ENCODE measurements around the gene ZNF827. TPM values are rescaled to one million over a fixed set of nuclear protein-coding genes. Genes with fewer than 3 reads are reported as not detected.

ZNF827 gene
- total RNA-seq, 1 experiment from 2014 or later: 9.8 TPM

DNA sequence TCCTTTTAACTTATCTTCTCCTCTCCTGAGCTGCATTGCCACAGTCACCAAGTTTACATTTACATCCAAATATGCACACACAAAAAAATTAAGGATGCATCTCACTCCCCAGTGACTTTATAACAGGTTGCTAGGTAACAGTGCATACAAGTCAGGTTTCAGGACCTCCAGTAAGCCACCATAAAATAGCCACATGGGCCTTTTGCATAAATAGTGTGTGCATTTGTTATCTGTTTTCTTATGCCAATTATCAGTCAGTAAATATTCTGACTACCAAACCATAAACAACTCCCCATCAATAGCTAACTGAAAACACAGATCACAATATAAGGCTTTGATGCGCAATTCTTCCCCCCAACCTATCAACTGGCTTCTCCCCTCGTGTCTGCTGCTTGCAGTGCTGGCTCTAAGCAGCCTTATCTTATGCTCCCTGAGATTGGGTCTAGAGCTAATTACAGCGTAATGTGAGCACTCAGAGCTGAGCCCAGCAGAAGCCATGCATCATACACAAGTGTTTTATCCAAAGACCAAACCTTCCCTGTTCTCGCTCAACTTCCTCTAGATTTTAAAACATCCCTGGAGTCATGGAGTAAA lies 55.4 kb downstream of the ZNF827 start:
- Histone ChIP-seq H3K9me3 (ENCODE audit: low read length) (no peaks in the 10 kb centered on the region), H3K4me3 (ENCODE audit: low read length) (no peak overlapping the region), H3K79me2 (ENCODE audit: low read length) (no peaks in the 10 kb centered on the region), H3K9ac (ENCODE audit: low read length) (no peak overlapping the region), H3K27me3 (ENCODE audit: low read length) (no peaks in the 10 kb centered on the region), H3K27ac (ENCODE audit: low read length) (no peak overlapping the region), H3K4me1 (ENCODE audit: insufficient read depth, low read length) (no peaks in the 10 kb centered on the region), H3K9me2 (replicated peaks; ENCODE audit: low read length) (no peaks in the 10 kb centered on the region), H4K20me1 (ENCODE audit: low read length) (no peaks in the 10 kb centered on the region), H3K4me2 (ENCODE audit: low read length) (no peak overlapping the region), H2AFZ (ENCODE audit: low read length) (no peak overlapping the region), H3F3A (ENCODE audit: low read length, unreplicated experiment) (no peaks in the 10 kb centered on the region), H3K36me3 (ENCODE audit: low read depth, low read length) (no peaks in the 10 kb centered on the region)
- DNase-seq (no peak), ATAC-seq (no peak)
- no TSS peak for BruUV-seq (replicated peaks)
- ChIA-PET POLR2A (ENCODE audit: unreplicated experiment) (no interaction called here), CTCF (no interaction called here)
- TF ChIP-seq EZH2phosphoT487 (IDR thresholded peaks at IDR 0.05; ENCODE audit: borderline replicate concordance, low read length): no peak
- intact Hi-C loops (cut with micrococcal nuclease): no loop called here

DNA sequence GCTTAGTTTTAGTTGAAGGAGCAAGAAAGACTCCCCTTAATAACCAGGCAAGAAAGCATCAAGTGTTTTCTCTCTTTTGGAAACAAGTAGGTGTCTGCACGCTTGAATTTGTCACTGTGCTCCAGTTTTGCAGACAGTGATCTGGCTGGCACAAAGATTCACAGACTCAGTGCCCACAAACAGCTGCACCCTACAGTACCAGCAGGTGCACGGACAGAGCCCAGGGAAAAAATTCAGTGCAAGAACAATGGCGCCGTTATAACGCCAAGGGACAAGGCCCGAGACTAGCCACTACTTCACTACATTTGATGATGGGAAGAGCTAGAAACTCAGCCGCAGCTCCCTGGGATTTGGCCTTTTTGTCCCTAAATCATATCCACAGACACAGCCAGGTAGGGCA lies 56.0 kb downstream of the ZNF827 start:
- TF ChIP-seq EZH2phosphoT487 (IDR thresholded peaks at IDR 0.05; ENCODE audit: borderline replicate concordance, low read length) (no peak), EZH2 (IDR thresholded peaks at IDR 0.05; ENCODE audit: low read length, unreplicated experiment) (no peak)
- TF ChIP-seq, protein P1, sequence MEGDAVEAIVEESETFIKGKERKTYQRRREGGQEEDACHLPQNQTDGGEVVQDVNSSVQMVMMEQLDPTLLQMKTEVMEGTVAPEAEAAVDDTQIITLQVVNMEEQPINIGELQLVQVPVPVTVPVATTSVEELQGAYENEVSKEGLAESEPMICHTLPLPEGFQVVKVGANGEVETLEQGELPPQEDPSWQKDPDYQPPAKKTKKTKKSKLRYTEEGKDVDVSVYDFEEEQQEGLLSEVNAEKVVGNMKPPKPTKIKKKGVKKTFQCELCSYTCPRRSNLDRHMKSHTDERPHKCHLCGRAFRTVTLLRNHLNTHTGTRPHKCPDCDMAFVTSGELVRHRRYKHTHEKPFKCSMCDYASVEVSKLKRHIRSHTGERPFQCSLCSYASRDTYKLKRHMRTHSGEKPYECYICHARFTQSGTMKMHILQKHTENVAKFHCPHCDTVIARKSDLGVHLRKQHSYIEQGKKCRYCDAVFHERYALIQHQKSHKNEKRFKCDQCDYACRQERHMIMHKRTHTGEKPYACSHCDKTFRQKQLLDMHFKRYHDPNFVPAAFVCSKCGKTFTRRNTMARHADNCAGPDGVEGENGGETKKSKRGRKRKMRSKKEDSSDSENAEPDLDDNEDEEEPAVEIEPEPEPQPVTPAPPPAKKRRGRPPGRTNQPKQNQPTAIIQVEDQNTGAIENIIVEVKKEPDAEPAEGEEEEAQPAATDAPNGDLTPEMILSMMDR (conservative IDR thresholded peaks at IDR 0.05; ENCODE audit: low read depth, low read length): no peak
- DNase-seq (no peak), ATAC-seq (no peak)
- no peak overlapping the region for H3K4me3 ChIP-seq (ENCODE audit: low read length)
- BruUV-seq (replicated peaks): no TSS peak
- H2AFZ ChIP-seq (ENCODE audit: low read length): no peak overlapping the region
- H3K9me2 ChIP-seq (replicated peaks; ENCODE audit: low read length): no peaks in the 10 kb centered on the region
- H3K79me2 ChIP-seq (ENCODE audit: low read length): no peaks in the 10 kb centered on the region
- H3K9me3 ChIP-seq (ENCODE audit: low read length): no peaks in the 10 kb centered on the region
- ChIA-PET CTCF (no interaction called here), POLR2A (ENCODE audit: unreplicated experiment) (no interaction called here)
- no peak overlapping the region for H3K27ac ChIP-seq (ENCODE audit: low read length)
- no peaks in the 10 kb centered on the region for H3K4me1 ChIP-seq (ENCODE audit: insufficient read depth, low read length)
- no peaks in the 10 kb centered on the region for H3F3A ChIP-seq (ENCODE audit: low read length, unreplicated experiment)
- no peaks in the 10 kb centered on the region for H3K27me3 ChIP-seq (ENCODE audit: low read length)
- H4K20me1 ChIP-seq (ENCODE audit: low read length): no peaks in the 10 kb centered on the region
- H3K36me3 ChIP-seq (ENCODE audit: low read depth, low read length): no peaks in the 10 kb centered on the region
- intact Hi-C loops (cut with micrococcal nuclease): no loop called here
- no peak overlapping the region for H3K4me2 ChIP-seq (ENCODE audit: low read length)
- H3K9ac ChIP-seq (ENCODE audit: low read length): no peak overlapping the region

DNA sequence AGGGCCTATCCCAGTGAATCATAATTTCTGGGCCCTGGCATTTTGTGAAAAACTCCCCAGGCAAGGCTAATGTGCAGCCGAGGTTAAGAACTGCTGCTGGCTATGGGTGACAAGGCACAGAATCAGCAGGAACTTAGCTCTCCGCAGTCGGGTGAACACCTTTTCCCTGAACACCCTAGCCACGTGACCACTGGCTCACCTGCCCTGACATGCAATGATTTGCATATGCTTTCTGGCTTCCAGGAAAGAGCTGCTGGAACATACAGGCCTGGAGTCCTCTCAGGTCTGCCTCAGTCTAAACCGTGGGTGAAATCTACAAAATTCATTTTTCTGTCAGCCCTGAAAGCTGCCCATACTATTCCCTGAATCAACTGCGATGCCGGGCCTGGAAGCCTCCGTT lies 56.6 kb downstream of the ZNF827 start:
- H3K79me2 ChIP-seq (ENCODE audit: low read length): no peaks in the 10 kb centered on the region
- H2AFZ ChIP-seq (ENCODE audit: low read length): no peak overlapping the region
- H3K4me2 ChIP-seq (ENCODE audit: low read length): no peak overlapping the region
- no peak for DNase-seq
- no peaks in the 10 kb centered on the region for H3K27me3 ChIP-seq (ENCODE audit: low read length)
- H3K9me2 ChIP-seq (replicated peaks; ENCODE audit: low read length): no peaks in the 10 kb centered on the region
- H3K36me3 ChIP-seq (ENCODE audit: low read depth, low read length): no peaks in the 10 kb centered on the region
- BruUV-seq (replicated peaks): no TSS peak
- H3F3A ChIP-seq (ENCODE audit: low read length, unreplicated experiment): no peaks in the 10 kb centered on the region
- no peak for ATAC-seq
- no peak overlapping the region for H3K4me3 ChIP-seq (ENCODE audit: low read length)
- no peak for TF ChIP-seq EZH2 (IDR thresholded peaks at IDR 0.05; ENCODE audit: low read length, unreplicated experiment)
- TF ChIP-seq, protein P1 (conservative IDR thresholded peaks at IDR 0.05; ENCODE audit: low read depth, low read length): no peak
- TF ChIP-seq EZH2phosphoT487 (IDR thresholded peaks at IDR 0.05; ENCODE audit: borderline replicate concordance, low read length): no peak
- ChIA-PET CTCF (no interaction called here), POLR2A (ENCODE audit: unreplicated experiment) (no interaction called here)
- no peak overlapping the region for H3K27ac ChIP-seq (ENCODE audit: low read length)
- no peaks in the 10 kb centered on the region for H3K9me3 ChIP-seq (ENCODE audit: low read length)
- H4K20me1 ChIP-seq (ENCODE audit: low read length): no peaks in the 10 kb centered on the region
- H3K9ac ChIP-seq (ENCODE audit: low read length): no peak overlapping the region
- intact Hi-C loops (cut with micrococcal nuclease): no loop called here
- no peaks in the 10 kb centered on the region for H3K4me1 ChIP-seq (ENCODE audit: insufficient read depth, low read length)

Data from PC-3 (cell line).